HepG2 (cell line): ENCODE results near the gene GLRA1. TPM values are rescaled to one million over a fixed set of nuclear protein-coding genes. Genes with fewer than 3 reads are reported as not detected.
A peak's percentile ranks its signal among the peaks of the same experiment; 100 is the strongest.

ENCODE experiments used
- ATAC-seq: fragments of 200-7000 bp; cut with Tn5 transposase; 3 replicates; pipeline ENCODE4 v1.9.1; 2020; ENCODE audit warnings: mild to moderate bottlenecking, moderate library complexity
- BruUV-seq: library from RNA; stranded (reverse); fragments of 400-500 nt; replicated peaks from 2 replicates; lab custom pipeline; 2021; lab: Mats Ljungman, UMichigan
- CTCF ChIA-PET: fragments of 300-600 bp; formaldehyde crosslinking; extraction: SDS; loops from one replicate; lab custom pipeline; 2021; ENCODE audit warnings: low total read pairs, inconsistent platforms, low intra/inter-chr PET ratio; lab: Yijun Ruan, JAX
- POLR2A ChIA-PET: fragments of 350-600 bp; sonication (Branson Sonifier 250); formaldehyde crosslinking; loops from one replicate; lab custom pipeline; 2020; ENCODE audit warnings: antibody characterized with exemption, inconsistent platforms; lab: Yijun Ruan, JAX
- DNase-seq: peaks from one replicate; pipeline ENCODE4 v3.0.0-alpha.2; 2015; ENCODE audit warnings: low spot score
- FAIRE-seq: peaks from 3 replicates; lab custom pipeline; 2011; peaks lifted over from hg19 to GRCh38; lab: Jason Lieb, UNC
- H2AFZ ChIP-seq: one replicate; pipeline ENCODE4 v1.6.1; 2011; ENCODE audit warnings: low read length, inconsistent platforms
- H3K27ac ChIP-seq: fragments of 300-600 bp; 3 replicates; pipeline ENCODE4 v1.8.0; 2011; ENCODE audit warnings: mixed run types, mild to moderate bottlenecking, mixed read lengths, low read length, inconsistent platforms; ENCODE audit not compliant: insufficient read depth; ENCODE audit errors: extremely low read length
- H3K27me3 ChIP-seq, 2 experiments: fragments of 200-600 bp in 1 of 2; 2 replicates in 1 of 2; 3 replicates in 1 of 2; pipeline versions ENCODE4 v1.6.0 to v1.8.0; 2011; ENCODE audit warnings: low read length in 2 of 2, mild to moderate bottlenecking in 2 of 2, moderate library complexity in 2 of 2, inconsistent platforms in 1 of 2; ENCODE audit not compliant: insufficient read depth in 2 of 2, control insufficient read depth in 1 of 2
- H3K36me3 ChIP-seq, 2 experiments: fragments of 200-600 bp in 1 of 2; replicated peaks in 1 of 2; 2 replicates in 1 of 2; 3 replicates in 1 of 2; pipeline versions ENCODE4 v1.5.1 to v1.8.0; 2011; ENCODE audit warnings: low read length in 2 of 2, inconsistent platforms in 1 of 2; ENCODE audit not compliant: insufficient read depth in 2 of 2, control insufficient read depth in 1 of 2
- H3K4me1 ChIP-seq: 2 replicates; pipeline ENCODE4 v1.5.1; 2012; ENCODE audit warnings: low read length, inconsistent platforms; ENCODE audit not compliant: insufficient read depth
- H3K4me2 ChIP-seq: 2 replicates; pipeline ENCODE4 v1.6.0; 2011; ENCODE audit warnings: low read depth, low read length, inconsistent platforms
- H3K4me3 ChIP-seq, 3 experiments: fragments of 200-600 bp in 1 of 3; sonication (generic), shearing (Covaris generic) in 1 of 3; replicated peaks in 1 of 3; 2 replicates each; pipeline ENCODE4 v1.5.1; 2011 to 2016; ENCODE audit warnings: low read length in 3 of 3, inconsistent platforms in 2 of 3, low read depth in 2 of 3, mild to moderate bottlenecking in 2 of 3, control low read depth in 1 of 3, mixed read lengths in 1 of 3; ENCODE audit not compliant: insufficient read depth in 1 of 3
- H3K79me2 ChIP-seq: one replicate; pipeline ENCODE4 v1.6.1; 2011; ENCODE audit warnings: low read length, inconsistent platforms; ENCODE audit not compliant: insufficient read depth
- H3K9ac ChIP-seq: 2 replicates; pipeline ENCODE4 v1.6.0; 2011; ENCODE audit warnings: mild to moderate bottlenecking, low read depth, low read length, inconsistent platforms; ENCODE audit not compliant: insufficient read depth
- H3K9me3 ChIP-seq: 2 replicates; pipeline ENCODE4 v1.5.1; 2012; ENCODE audit warnings: mild to moderate bottlenecking, low read length
- H4K20me1 ChIP-seq: 2 replicates; pipeline ENCODE4 v1.6.0; 2011; ENCODE audit warnings: inconsistent platforms, mild to moderate bottlenecking, low read length, moderate library complexity; ENCODE audit not compliant: insufficient read depth
- CEBPB ChIP-seq: IDR thresholded peaks from 2 replicates; pipeline ENCODE4 v1.6.1; 2011; ENCODE audit warnings: low read depth, low read length, improper control_type of control experiment, borderline replicate concordance
- DZIP1 ChIP-seq: sonication (generic); formaldehyde crosslinking; IDR thresholded peaks from 2 replicates; pipeline ENCODE4 v1.5.0; 2020; ENCODE audit warnings: mild to moderate bottlenecking, missing genetic modification reagents
- EHMT2 ChIP-seq: fragments of 200-600 bp; sonication (generic); IDR thresholded peaks from 2 replicates; pipeline ENCODE4 v1.7.0; 2017; ENCODE audit warnings: antibody characterized with exemption, low read depth, low read length, borderline replicate concordance
- IRF1 ChIP-seq: sonication (generic); formaldehyde crosslinking; IDR thresholded peaks from 2 replicates; pipeline ENCODE4 v1.4.0; 2020; ENCODE audit warnings: low read depth, mild to moderate bottlenecking, missing genetic modification reagents
- TRIM22 ChIP-seq: fragments of 450-650 bp; IDR thresholded peaks from 2 replicates; pipeline ENCODE4 v1.6.1; 2017
- ZNF317 ChIP-seq: sonication (generic); formaldehyde crosslinking; IDR thresholded peaks from 2 replicates; pipeline ENCODE4 v1.5.0; 2020; ENCODE audit warnings: mild to moderate bottlenecking, missing genetic modification reagents
- ZNF691 ChIP-seq: sonication (generic); formaldehyde crosslinking; IDR thresholded peaks from 2 replicates; pipeline ENCODE4 v1.4.0; 2020; ENCODE audit warnings: missing genetic modification reagents, low read depth, mild to moderate bottlenecking, borderline replicate concordance
- ZNF740 ChIP-seq: sonication (generic); formaldehyde crosslinking; IDR thresholded peaks from 2 replicates; pipeline ENCODE4 v1.4.0; 2020; ENCODE audit warnings: missing genetic modification reagents
- WGBS: methylation state at CpG from one replicate; pipeline ENCODE4 v1.1.6; 2017; ENCODE audit warnings: low lambda C conversion rate; 5-methylcytosine and 5-hydroxymethylcytosine counted together
- in situ Hi-C: cut with HindIII; loops from 2 replicates; pipeline ENCODE4 v1.10.0; 2017; ENCODE audit warnings: low pct_unique_long_range_greater_than_20kb; ENCODE audit not compliant: extremely low pct_ligation_motif_present
- intact Hi-C: fragments of 100-400 bp; cut with micrococcal nuclease; formaldehyde crosslinking; loops from one replicate; pipeline ENCODE4 v1.10.0; 2022; ENCODE audit not compliant: unreplicated experiment
- polyA plus RNA-seq, 8 experiments: library from polyadenylated mRNA; depleted of rRNA in 3 of 8; stranded (reverse) in 7 of 8; unstranded in 1 of 8; fragments of >200 nt; fragmentation: Illumina TruSeq in 4 of 8; extraction: Trizol in 4 of 8; gene quantifications; 2 replicates each; pipeline versions ENCODE4 v1.2.1 to v1.2.3, GENCODE V29; 2011 to 2016; ENCODE audit warnings: low read depth in 4 of 8, missing spikeins in 1 of 8, mixed read lengths in 1 of 8; ENCODE audit not compliant: insufficient read depth in 1 of 8
- total RNA-seq, 5 experiments: library from RNA; depleted of rRNA; stranded (reverse); fragments of >200 nt; fragmentation: Illumina TruSeq; extraction: Trizol; gene quantifications; 2 replicates each; pipeline ENCODE4 v1.2.3, GENCODE V29; 2016; ENCODE audit warnings: low read depth in 1 of 5

Gene GLRA1
- total and polyA plus RNA-seq, 2 of the 13 experiments (the other 11 are each of a cell fraction or from before 2014, with no cell fraction given) = not detected

- Histone ChIP-seq H3K27ac (no peak overlapping the region), H3K9ac (no peak overlapping the region), H3K4me3 (no peak overlapping the region), H3K27me3 (no peaks in the 10 kb centered on the region), H3K4me1 (peaks cover 91% of the 10 kb centered on the region), H4K20me1 (peaks cover 98% of the 10 kb centered on the region), H2AFZ (no peak overlapping the region), H3K9me3 (no peaks in the 10 kb centered on the region), H3K36me3 (peaks cover 2 to 9% of the 10 kb centered on the region in 2 experiments; a peak in 4 of 5 replicates), H3K4me2 (no peak overlapping the region; the same call in 1 of the 2 replicates), H3K79me2 (peaks cover 100% of the 10 kb centered on the region)
- FAIRE-seq (no peak), DNase-seq (no peak), ATAC-seq (no peak)
- TF ChIP-seq ZNF317 = no peak
- no peak for TF ChIP-seq ZNF740 (CRISPR knock-in tag)
- TF ChIP-seq DZIP1 (CRISPR knock-in tag) = no peak
- TF ChIP-seq IRF1 = no peak
- peak; percentile 17; the same call in 1 of the 2 replicates for TF ChIP-seq CEBPB
- no peak for TF ChIP-seq EHMT2
- TF ChIP-seq ZNF691 = no peak
- no peak for TF ChIP-seq TRIM22
- WGBS = 77% methylated on average over 1 of the region's 1 CpG
- intact Hi-C loops (no loop called here), in situ Hi-C loops (no loop called here)
- ChIA-PET POLR2A (interaction anchor here (4.8 kb wide), 1 partner anchor 9 kb away, joined by 31 read pairs; the partner anchor contains the start of gene G3BP1), CTCF (no interaction called here)
- BruUV-seq = TSS peak; percentile 1
Measured at GRCh38 chr5:151781201-151781600, 143.4 kb downstream of the GLRA1 start.
